HCT116 (cell line): ENCODE data around the gene TEX55. TPM values are rescaled to one million over a fixed set of nuclear protein-coding genes. Genes with fewer than 3 reads are reported as not detected.

Source experiments
- ATAC-seq: fragments of 200-7000 bp; cut with Tn5 transposase; 2 replicates; pipeline ENCODE4 v1.9.1; 2020; ENCODE audit warnings: mild to moderate bottlenecking, moderate library complexity
- BruUV-seq: library from RNA; stranded (reverse); fragments of 400-500 nt; replicated peaks from 2 replicates; lab custom pipeline; 2021; lab: Mats Ljungman, UMichigan
- CTCF ChIA-PET: fragments of 300-600 bp; sonication (Branson Sonifier 250); formaldehyde crosslinking; loops from one replicate; lab custom pipeline; 2021; ENCODE audit warnings: antibody characterized with exemption; lab: Charles Lee
- POLR2A ChIA-PET: fragments of 300-600, 350-600 bp; sonication (Branson Sonifier 250); formaldehyde crosslinking; loops from one replicate; lab custom pipeline; 2021; ENCODE audit warnings: antibody characterized with exemption; lab: Charles Lee
- RAD21 ChIA-PET, 2 experiments: fragments of 300-600 bp; sonication (Branson Sonifier 250); formaldehyde crosslinking; loops; one replicate each; lab custom pipeline; 2023; ENCODE audit warnings: low total read pairs in 2 of 2; ENCODE audit not compliant: uncharacterized antibody in 2 of 2, unreplicated experiment in 2 of 2, low non-redundant PET in 1 of 2; lab: Charles Lee
- DNase-seq: peaks from one replicate; pipeline ENCODE4 v3.0.0-alpha.2; 2010; ENCODE audit warnings: low read depth, low spot score
- H2AFZ ChIP-seq: fragments of 200-600 bp; shearing (Covaris generic), sonication (generic); 2 replicates; pipeline ENCODE4 v1.6.1; 2017; ENCODE audit warnings: low read depth, mixed run types, mixed read lengths, antibody characterized with exemption, low read length; ENCODE audit not compliant: poor library complexity, severe bottlenecking
- H3K27ac ChIP-seq: 2 replicates; pipeline ENCODE4 v1.5.1; 2012; ENCODE audit warnings: low read depth, low read length
- H3K27me3 ChIP-seq: fragments of 200-600 bp; sonication (generic); 2 replicates; pipeline ENCODE4 v1.6.1; 2016; ENCODE audit warnings: mixed run types, low read length, mixed read lengths; ENCODE audit not compliant: insufficient read depth
- H3K36me3 ChIP-seq, 2 experiments: fragments of 200-500 bp in 1 of 2; fragments of 200-600 bp in 1 of 2; sonication (Bioruptor generic) in 1 of 2; sonication (generic) in 1 of 2; 2 replicates each; pipeline versions ENCODE4 v1.5.1 to v1.6.1; 2014 to 2016; ENCODE audit warnings: low read length in 2 of 2, inconsistent platforms in 1 of 2, mixed read lengths in 1 of 2, mixed run types in 1 of 2; ENCODE audit not compliant: insufficient read depth in 2 of 2, control insufficient read depth in 1 of 2
- H3K4me1 ChIP-seq, 2 experiments: fragments of 200-600 bp in 1 of 2; sonication (generic) in 1 of 2; 2 replicates each; pipeline versions ENCODE4 v1.5.1 to v1.6.1; 2012 to 2017; ENCODE audit warnings: low read length in 2 of 2, inconsistent platforms in 1 of 2, mild to moderate bottlenecking in 1 of 2, mixed read lengths in 1 of 2, mixed run types in 1 of 2, moderate library complexity in 1 of 2; ENCODE audit not compliant: insufficient read depth in 2 of 2, control insufficient read depth in 1 of 2
- H3K4me2 ChIP-seq: fragments of 200-600 bp; sonication (generic); 2 replicates; pipeline ENCODE4 v1.6.1; 2017; ENCODE audit warnings: mixed run types, low read length, mixed read lengths
- H3K4me3 ChIP-seq, 2 experiments: fragments of 200-600 bp in 1 of 2; sonication (generic) in 1 of 2; replicated peaks in 1 of 2; 2 replicates each; pipeline ENCODE4 v1.5.1; 2011 to 2016; ENCODE audit warnings: low read length in 2 of 2, control low read depth in 1 of 2, low read depth in 1 of 2, mild to moderate bottlenecking in 1 of 2, mixed read lengths in 1 of 2, mixed run types in 1 of 2
- H3K79me2 ChIP-seq: fragments of 200-600 bp; sonication (generic); 2 replicates; pipeline ENCODE4 v1.6.1; 2017; ENCODE audit warnings: mild to moderate bottlenecking, mixed run types, low read length, moderate library complexity, mixed read lengths; ENCODE audit not compliant: insufficient read depth
- H3K9ac ChIP-seq: fragments of 200-600 bp; sonication (generic); 2 replicates; pipeline ENCODE4 v1.6.1; 2016; ENCODE audit warnings: low read length, mixed read lengths
- H3K9me2 ChIP-seq: fragments of 200-600 bp; sonication (generic), shearing (Covaris generic); 2 replicates; pipeline ENCODE4 v1.6.1; 2017; ENCODE audit warnings: mixed run types, mild to moderate bottlenecking, moderate library complexity; ENCODE audit not compliant: insufficient read depth
- H3K9me3 ChIP-seq, 2 experiments: fragments of 200-500 bp in 1 of 2; fragments of 200-600 bp in 1 of 2; sonication (Bioruptor generic) in 1 of 2; sonication (generic) in 1 of 2; 2 replicates each; pipeline ENCODE4 v1.6.1; 2014 to 2017; ENCODE audit warnings: low read length in 2 of 2, mixed read lengths in 2 of 2, inconsistent platforms in 1 of 2, low read depth in 1 of 2, mild to moderate bottlenecking in 1 of 2, mixed run types in 1 of 2, moderate library complexity in 1 of 2; ENCODE audit not compliant: control insufficient read depth in 1 of 2, insufficient read depth in 1 of 2
- H4K20me1 ChIP-seq: fragments of 200-600 bp; sonication (generic), shearing (Covaris generic); 2 replicates; pipeline ENCODE4 v1.6.1; 2017; ENCODE audit warnings: mixed run types, mild to moderate bottlenecking, moderate library complexity; ENCODE audit not compliant: insufficient read depth
- CBX3 ChIP-seq: IDR thresholded peaks from 2 replicates; pipeline ENCODE4 v1.6.1; 2012; ENCODE audit warnings: low read depth
- ELF1 ChIP-seq: IDR thresholded peaks from 2 replicates; pipeline ENCODE4 v1.6.1; 2012; ENCODE audit warnings: low read depth, borderline replicate concordance
- EZH2phosphoT487 ChIP-seq: fragments of 200-600 bp; IDR thresholded peaks from 2 replicates; pipeline ENCODE4 v1.6.1; 2018; ENCODE audit warnings: antibody characterized with exemption, borderline replicate concordance
- JUND ChIP-seq: IDR thresholded peaks from 2 replicates; pipeline ENCODE4 v1.6.1; 2012
- RAD21 ChIP-seq: IDR thresholded peaks from 2 replicates; pipeline ENCODE4 v1.6.1; 2012; ENCODE audit warnings: low read depth, mild to moderate bottlenecking
- SIN3A ChIP-seq: IDR thresholded peaks from 2 replicates; pipeline ENCODE4 v1.6.1; 2012; ENCODE audit warnings: low read depth
- SP1 ChIP-seq: IDR thresholded peaks from 2 replicates; pipeline ENCODE4 v1.6.1; 2012; ENCODE audit warnings: low read depth
- YY1 ChIP-seq: IDR thresholded peaks from 2 replicates; pipeline ENCODE4 v1.6.1; 2011; ENCODE audit warnings: low read length, low read depth, moderate library complexity, mild to moderate bottlenecking; ENCODE audit not compliant: insufficient replicate concordance; ENCODE audit errors: extremely low read depth
- ZFX ChIP-seq: fragments of 450-650 bp; IDR thresholded peaks from 2 replicates; pipeline ENCODE4 v1.6.1; 2017
- ZNF274 ChIP-seq: fragments of 200-500 bp; sonication (Bioruptor generic); IDR thresholded peaks from 2 replicates; pipeline ENCODE4 v1.6.1; 2014; ENCODE audit warnings: mild to moderate bottlenecking, low read depth, low read length, inconsistent platforms
- intact Hi-C: fragments of 100-400 bp; cut with micrococcal nuclease; formaldehyde crosslinking; loops from 2 replicates; pipeline ENCODE4 v1.10.0; 2022
- total RNA-seq: library from RNA; stranded (reverse); gene quantifications from one replicate; pipeline ENCODE4 v1.2.1, GENCODE V29; 2021; ENCODE audit not compliant: unreplicated experiment

TEX55 gene
- total RNA-seq, 1 experiment from 2014 or later, result not detected

DNA sequence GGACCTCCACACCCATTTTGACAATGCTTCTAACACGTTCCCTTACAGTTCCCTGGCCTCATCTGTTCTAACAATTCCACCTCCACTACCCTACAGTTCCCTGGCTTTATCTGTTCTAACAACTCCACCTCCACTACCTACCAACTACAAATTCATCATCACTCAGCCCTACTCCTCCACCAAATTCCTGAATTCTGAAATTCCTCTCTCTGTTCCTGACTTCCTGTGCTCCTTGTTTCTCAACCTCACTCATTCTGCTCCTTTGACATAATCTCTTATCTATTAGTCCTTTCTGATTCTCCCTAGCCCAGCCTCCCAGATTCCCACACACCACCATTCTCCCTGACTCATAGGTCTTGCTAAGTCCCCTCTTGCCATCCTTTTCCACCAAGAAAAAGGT, 49.9 kb downstream of the TEX55 start:
- TF ChIP-seq ZNF274, result no peak
- no peak for TF ChIP-seq CBX3
- no peak for TF ChIP-seq YY1
- no peak for TF ChIP-seq JUND
- no peak for TF ChIP-seq ZFX
- TF ChIP-seq EZH2phosphoT487, result no peak
- no peak for TF ChIP-seq RAD21
- TF ChIP-seq SP1, result no peak
- no peak for TF ChIP-seq ELF1
- no peak for TF ChIP-seq SIN3A
- TF ChIP-seq, all 23 proteins: peak for 0
- no peak overlapping the region for H3K4me2 ChIP-seq
- H3K27ac ChIP-seq, result no peak overlapping the region
- no peaks in the 10 kb centered on the region for H3K9me2 ChIP-seq
- no peaks in the 10 kb centered on the region for H3K79me2 ChIP-seq
- H3K36me3 ChIP-seq, result no peaks in the 10 kb centered on the region
- no peak overlapping the region for H3K4me3 ChIP-seq
- ChIA-PET RAD21 (no interaction called here), CTCF (interaction anchor here (1.2 kb wide), 1 partner anchor 45 kb away, joined by 3 read pairs; the partner anchor contains the start of gene B4GALT4), POLR2A (no interaction called here)
- H2AFZ ChIP-seq, result no peak overlapping the region
- intact Hi-C loops, result no loop called here
- no peaks in the 10 kb centered on the region for H4K20me1 ChIP-seq
- ATAC-seq (no peak), DNase-seq (no peak)
- H3K9ac ChIP-seq, result no peak overlapping the region
- no TSS peak for BruUV-seq
- peaks cover 6% of the 10 kb centered on the region for H3K27me3 ChIP-seq
- H3K4me1 ChIP-seq, result no peaks in the 10 kb centered on the region
- no peaks in the 10 kb centered on the region for H3K9me3 ChIP-seq

Other genes starting within 250 kb of the TEX55 start
- gene IGSF11, start 111.3 kb upstream of the TEX55 start, total RNA-seq, result not detected
- gene UPK1B, start 27.4 kb downstream of the TEX55 start, total RNA-seq, result not detected
- 15.9 TPM for gene B4GALT4, start 94.7 kb downstream of the TEX55 start, total RNA-seq
- gene ARHGAP31, start 148.2 kb downstream of the TEX55 start, total RNA-seq, result 0.93 TPM